WTC11 (cell line): ENCODE results near the gene LRRC8D. TPM values are rescaled to one million over a fixed set of nuclear protein-coding genes. Genes with fewer than 3 reads are reported as not detected.

Experiments used
- ATAC-seq: fragments of 200-7000 bp; cut with Tn5 transposase; 2 replicates; pipeline ENCODE4 v1.10.0; 2021; ENCODE audit warnings: mild to moderate bottlenecking, moderate library complexity
- CTCF ChIA-PET: fragments of 300-600 bp; sonication (Branson Sonifier 250); formaldehyde crosslinking; loops from one replicate; lab custom pipeline; 2021; ENCODE audit warnings: antibody characterized with exemption; lab: Charles Lee
- POLR2A ChIA-PET: fragments of 350-600 bp; sonication (Branson Sonifier 250); formaldehyde crosslinking; loops from one replicate; lab custom pipeline; 2021; ENCODE audit warnings: antibody characterized with exemption; lab: Charles Lee
- DNase-seq: peaks from one replicate; pipeline ENCODE4 v3.0.0; 2021; ENCODE audit warnings: low spot score
- H3K27ac Mint-ChIP-seq: 2 replicates; pipeline ENCODE4 v1.8.0; 2021; ENCODE audit warnings: mixed read lengths
- H3K27me3 Mint-ChIP-seq: 2 replicates; pipeline ENCODE4 v1.8.0; 2021; ENCODE audit warnings: low read depth, mild to moderate bottlenecking, moderate library complexity, mixed read lengths
- H3K36me3 Mint-ChIP-seq: 2 replicates; pipeline ENCODE4 v1.8.0; 2021; ENCODE audit warnings: mixed read lengths
- H3K4me1 Mint-ChIP-seq: 2 replicates; pipeline ENCODE4 v1.8.0; 2022; ENCODE audit warnings: mixed read lengths
- H3K4me3 Mint-ChIP-seq: 2 replicates; pipeline ENCODE4 v1.8.0; 2021; ENCODE audit warnings: mild to moderate bottlenecking, moderate library complexity, mixed read lengths
- H3K9me3 Mint-ChIP-seq: 2 replicates; pipeline ENCODE4 v1.8.0; 2021; ENCODE audit warnings: mixed read lengths
- AFF4 ChIP-seq: sonication (generic); formaldehyde crosslinking; IDR thresholded peaks from 2 replicates; pipeline ENCODE4 v1.8.1; 2023; ENCODE audit warnings: mild to moderate bottlenecking, missing genetic modification reagents, borderline replicate concordance
- AR ChIP-seq: fragments of 250-450 bp; sonication (Bioruptor Pico); IDR thresholded peaks from 2 replicates; pipeline ENCODE4 v1.9.0; 2021; ENCODE audit warnings: mild to moderate bottlenecking
- ATF1 ChIP-seq: sonication (generic); formaldehyde crosslinking; IDR thresholded peaks from 2 replicates; pipeline ENCODE4 v1.8.1; 2023; ENCODE audit warnings: mild to moderate bottlenecking, moderate library complexity, missing genetic modification reagents
- ATF3 ChIP-seq: sonication (generic); formaldehyde crosslinking; conservative IDR thresholded peaks from 2 replicates; pipeline ENCODE4 v1.8.1; 2022; ENCODE audit warnings: mild to moderate bottlenecking, missing genetic modification reagents
- CDX4 ChIP-seq: fragments of 250-450 bp; sonication (Bioruptor Pico); IDR thresholded peaks from 2 replicates; pipeline ENCODE4 v1.9.0; 2021; ENCODE audit warnings: moderate library complexity, mild to moderate bottlenecking, inconsistent platforms, borderline replicate concordance
- CREM ChIP-seq: sonication (generic); formaldehyde crosslinking; IDR thresholded peaks from 2 replicates; pipeline ENCODE4 v1.8.1; 2022; ENCODE audit warnings: mild to moderate bottlenecking, missing genetic modification reagents, moderate library complexity
- E2F4 ChIP-seq: sonication (generic); formaldehyde crosslinking; IDR thresholded peaks from 2 replicates; pipeline ENCODE4 v1.8.1; 2022; ENCODE audit warnings: low read depth, mild to moderate bottlenecking, moderate library complexity, missing genetic modification reagents, borderline replicate concordance
- GTF2I ChIP-seq: fragments of 250-450 bp; sonication (Bioruptor Pico); conservative IDR thresholded peaks from 2 replicates; pipeline ENCODE4 v1.4.0; 2021; ENCODE audit warnings: mild to moderate bottlenecking
- HMGA2 ChIP-seq: fragments of 250-450 bp; sonication (Bioruptor Pico); IDR thresholded peaks from 2 replicates; pipeline ENCODE4 v1.4.0; 2021; ENCODE audit warnings: mild to moderate bottlenecking, moderate library complexity
- JAZF1 ChIP-seq: fragments of 250-450 bp; sonication (Bioruptor Pico); IDR thresholded peaks from 2 replicates; pipeline ENCODE4 v1.9.0; 2021; ENCODE audit warnings: moderate library complexity, mild to moderate bottlenecking, inconsistent platforms
- MLX ChIP-seq: sonication (generic); formaldehyde crosslinking; IDR thresholded peaks from 2 replicates; pipeline ENCODE4 v1.8.1; 2023; ENCODE audit warnings: mild to moderate bottlenecking, missing genetic modification reagents, moderate library complexity
- NR2C2 ChIP-seq: sonication (generic); formaldehyde crosslinking; IDR thresholded peaks from 2 replicates; pipeline ENCODE4 v1.8.0; 2022; ENCODE audit warnings: mild to moderate bottlenecking, missing genetic modification reagents
- PRDM15 ChIP-seq: sonication (generic); formaldehyde crosslinking; IDR thresholded peaks from 2 replicates; pipeline ENCODE4 v1.8.0; 2022; ENCODE audit warnings: missing genetic modification reagents
- SMAD3 ChIP-seq: sonication (generic); formaldehyde crosslinking; IDR thresholded peaks from 2 replicates; pipeline ENCODE4 v1.8.0; 2022; ENCODE audit warnings: missing genetic modification reagents, mild to moderate bottlenecking, borderline replicate concordance
- SOX15 ChIP-seq: fragments of 250-450 bp; sonication (Bioruptor Pico); IDR thresholded peaks from 2 replicates; pipeline ENCODE4 v1.9.0; 2021; ENCODE audit warnings: mild to moderate bottlenecking
- TEAD1 ChIP-seq: sonication (generic); formaldehyde crosslinking; IDR thresholded peaks from 2 replicates; pipeline ENCODE4 v1.8.0; 2022; ENCODE audit warnings: mild to moderate bottlenecking, missing genetic modification reagents
- TP53 ChIP-seq: sonication (generic); formaldehyde crosslinking; IDR thresholded peaks from 2 replicates; pipeline ENCODE4 v1.8.1; 2023; ENCODE audit warnings: mild to moderate bottlenecking, missing genetic modification reagents
- USF1 ChIP-seq: sonication (generic); formaldehyde crosslinking; IDR thresholded peaks from 2 replicates; pipeline ENCODE4 v1.8.0; 2022; ENCODE audit warnings: mild to moderate bottlenecking, missing genetic modification reagents
- ZNF232 ChIP-seq: sonication (generic); formaldehyde crosslinking; IDR thresholded peaks from 2 replicates; pipeline ENCODE4 v1.8.0; 2022; ENCODE audit warnings: mild to moderate bottlenecking, missing genetic modification reagents
- ZNF396 ChIP-seq: fragments of 250-450 bp; sonication (Bioruptor Pico); IDR thresholded peaks from 2 replicates; pipeline ENCODE4 v1.8.0; 2021; ENCODE audit warnings: mild to moderate bottlenecking, moderate library complexity, borderline replicate concordance
- ZNF416 ChIP-seq: fragments of 250-450 bp; sonication (Bioruptor Pico); IDR thresholded peaks from 2 replicates; pipeline ENCODE4 v1.9.0; 2021; ENCODE audit warnings: mild to moderate bottlenecking, inconsistent platforms
- total RNA-seq: library from RNA; stranded (reverse); gene quantifications from 3 replicates; pipeline ENCODE4 v1.2.3, GENCODE V29; 2021

The LRRC8D gene
- total RNA-seq, 1 experiment from 2014 or later, result 42.6 TPM

GRCh38 chr1:89829186-89829585 is 8.4 kb downstream of the LRRC8D start (continued):
- TF ChIP-seq E2F4 (CRISPR knock-in tag), result no peak
- no peak for TF ChIP-seq JAZF1
- no peak for TF ChIP-seq AFF4 (CRISPR knock-in tag)
- TF ChIP-seq CDX4, result no peak
- no peak for TF ChIP-seq AR (CRISPR knock-in tag)
- no peak for TF ChIP-seq TP53 (CRISPR knock-in tag)
- TF ChIP-seq NR2C2 (CRISPR knock-in tag), result no peak
- no peak for TF ChIP-seq PRDM15
- TF ChIP-seq HMGA2 (CRISPR knock-in tag), result no peak
- TF ChIP-seq USF1 (CRISPR knock-in tag), result no peak
- TF ChIP-seq GTF2I (CRISPR knock-in tag), result no peak

- Mint-ChIP-seq H3K9me3 (no peaks in the 10 kb centered on the region), H3K36me3 (peaks cover 8% of the 10 kb centered on the region), H3K27ac (peak overlapping the region; percentile 55), H3K27me3 (no peaks in the 10 kb centered on the region), H3K4me1 (peaks cover 63% of the 10 kb centered on the region), H3K4me3 (peak overlapping the region; percentile 3; the same call in 1 of the 2 replicates)
- CTCF ChIA-PET, result interaction anchor here (0.8 kb wide), 1 partner anchor 27 kb away, joined by 3 read pairs; no protein-coding TSS in a partner anchor
- POLR2A ChIA-PET, result interaction anchor here (1.5 kb wide), 1 partner anchor 12 kb away, joined by 3 read pairs; no protein-coding TSS in a partner anchor
- DNase-seq (no peak), ATAC-seq (peak; percentile 68)
- TF ChIP-seq ZNF416 (CRISPR knock-in tag) (no peak), ZNF396 (CRISPR knock-in tag) (no peak), ATF3 (CRISPR knock-in tag) (no peak), ZNF232 (CRISPR knock-in tag) (no peak), SOX15 (no peak), USF1 (CRISPR knock-in tag) (no peak), ATF1 (CRISPR knock-in tag) (no peak), HMGA2 (CRISPR knock-in tag) (no peak), CREM (CRISPR knock-in tag) (no peak), MLX (CRISPR knock-in tag) (no peak), TEAD1 (CRISPR knock-in tag) (no peak), SMAD3 (no peak)
Observed at GRCh38 chr1:89831462-89832120, 10.8 kb downstream of the LRRC8D start.
